ENCODE data around the gene LPAR3.
A peak's percentile ranks its signal among the peaks of the same experiment; 100 is the strongest.

The LPAR3 gene

GRCh38 chr1:84930329-84930728, 37.3 kb upstream of the LPAR3 start:
- H3K4me1 ChIP-seq, result no peaks in the 10 kb centered on the region
- no peak overlapping the region for H3K9ac ChIP-seq
- no peaks in the 10 kb centered on the region for H3K36me3 ChIP-seq
- no peaks in the 10 kb centered on the region for H4K20me1 ChIP-seq
- H3K27ac ChIP-seq, result no peak overlapping the region
- no peak for TF ChIP-seq Cebpa-rat (IDR thresholded peaks at IDR 0.05)
- H3K27me3 ChIP-seq, result no peaks in the 10 kb centered on the region
- H3K4me3 ChIP-seq, result no peak overlapping the region
- no peaks in the 10 kb centered on the region for H3K9me3 ChIP-seq (replicated peaks in 1 of 11)
- H3K4me2 ChIP-seq, result no peak overlapping the region

GRCh38 chr1:84929581-84929980, 36.6 kb upstream of the LPAR3 start:
- H3K9me3 ChIP-seq (replicated peaks in 1 of 11), result no peaks in the 10 kb centered on the region
- no peak for TF ChIP-seq Cebpa-rat (IDR thresholded peaks at IDR 0.05)

GRCh38 chr1:84928979-84929378, 36.0 kb upstream of the LPAR3 start:
- no peak overlapping the region for H3K4me3 ChIP-seq
- no peak for TF ChIP-seq Cebpa-rat (IDR thresholded peaks at IDR 0.05)
- H3K27ac ChIP-seq, result no peak overlapping the region
- H3K36me3 ChIP-seq, result no peaks in the 10 kb centered on the region
- no peaks in the 10 kb centered on the region for H3K9me3 ChIP-seq (replicated peaks in 1 of 11)
- H3K4me1 ChIP-seq, result no peaks in the 10 kb centered on the region
- no peaks in the 10 kb centered on the region for H4K20me1 ChIP-seq
- no peak overlapping the region for H3K4me2 ChIP-seq
- H3K27me3 ChIP-seq, result no peaks in the 10 kb centered on the region
- H3K9ac ChIP-seq, result no peak overlapping the region

More at GRCh38 chr1:84929581-84929980, 36.6 kb upstream of the LPAR3 start:
- H4K20me1 ChIP-seq, result no peaks in the 10 kb centered on the region
- H3K4me3 ChIP-seq, result no peak overlapping the region
- H3K4me2 ChIP-seq, result no peak overlapping the region
- H3K9ac ChIP-seq, result no peak overlapping the region
- H3K4me1 ChIP-seq, result no peaks in the 10 kb centered on the region
- H3K27me3 ChIP-seq, result no peaks in the 10 kb centered on the region
- H3K36me3 ChIP-seq, result no peaks in the 10 kb centered on the region
- no peak overlapping the region for H3K27ac ChIP-seq

- Histone ChIP-seq H3K27ac (no peak overlapping the region), H3K4me1 (no peaks in the 10 kb centered on the region), H3K9me3 (replicated peaks in 1 of 11) (no peaks in the 10 kb centered on the region), H4K20me1 (no peaks in the 10 kb centered on the region), H3K9ac (no peak overlapping the region), H3K4me2 (no peak overlapping the region), H3K27me3 (no peaks in the 10 kb centered on the region), H3K36me3 (no peaks in the 10 kb centered on the region), H3K4me3 (no peak overlapping the region)
- TF ChIP-seq Cebpa-rat (IDR thresholded peaks at IDR 0.05), result no peak
These were observed 30.3 kb upstream of the LPAR3 start for GRCh38 chr1:84923317-84923716.

- H3K9me3 ChIP-seq (replicated peaks in 1 of 11), result no peaks in the 10 kb centered on the region
- no peaks in the 10 kb centered on the region for H3K36me3 ChIP-seq
- H3K27ac ChIP-seq, result no peak overlapping the region
- TF ChIP-seq Cebpa-rat (IDR thresholded peaks at IDR 0.05), result no peak
- no peak overlapping the region for H3K4me2 ChIP-seq
- no peak overlapping the region for H3K9ac ChIP-seq
- no peaks in the 10 kb centered on the region for H4K20me1 ChIP-seq
- H3K4me3 ChIP-seq, result no peak overlapping the region
- H3K27me3 ChIP-seq, result no peaks in the 10 kb centered on the region
- H3K4me1 ChIP-seq, result peaks cover 0 to 8% (median 7%) of the 10 kb centered on the region in 10 experiments; a peak in 9 of 20 replicates
These were observed 27.2 kb upstream of the LPAR3 start for GRCh38 chr1:84920159-84920558.

GRCh38 chr1:84919461-84919970, 26.5 kb upstream of the LPAR3 start:
- Histone ChIP-seq H3K9me3 (replicated peaks in 1 of 11) (no peaks in the 10 kb centered on the region), H3K4me1 (peaks cover 0 to 8% (median 7%) of the 10 kb centered on the region in 10 experiments; a peak in 9 of 20 replicates), H3K27me3 (no peaks in the 10 kb centered on the region), H3K4me2 (no peak overlapping the region), H4K20me1 (no peaks in the 10 kb centered on the region), H3K9ac (no peak overlapping the region), H3K4me3 (no peak overlapping the region), H3K36me3 (no peaks in the 10 kb centered on the region), H3K27ac (no peak overlapping the region)
- TF ChIP-seq Cebpa-rat (IDR thresholded peaks at IDR 0.05), result no peak

- TF ChIP-seq Cebpa-rat (IDR thresholded peaks at IDR 0.05), result no peak
- Histone ChIP-seq H4K20me1 (no peaks in the 10 kb centered on the region), H3K9me3 (replicated peaks in 1 of 11) (no peaks in the 10 kb centered on the region), H3K9ac (no peak overlapping the region), H3K27ac (no peak overlapping the region), H3K27me3 (no peaks in the 10 kb centered on the region), H3K4me2 (no peak overlapping the region), H3K4me1 (peaks cover 0 to 10% (median 7%) of the 10 kb centered on the region in 10 experiments; a peak in 10 of 20 replicates), H3K36me3 (no peaks in the 10 kb centered on the region), H3K4me3 (no peak overlapping the region)
These were observed 25.8 kb upstream of the LPAR3 start for GRCh38 chr1:84918726-84919336.

GRCh38 chr1:84916897-84917296, 23.9 kb upstream of the LPAR3 start:
- TF ChIP-seq Cebpa-rat (IDR thresholded peaks at IDR 0.05), result no peak

GRCh38 chr1:84913555-84913892, 20.5 kb upstream of the LPAR3 start:
- Histone ChIP-seq H3K4me3 (no peak overlapping the region), H3K27me3 (no peaks in the 10 kb centered on the region), H3K9ac (no peak overlapping the region), H3K36me3 (no peaks in the 10 kb centered on the region), H3K4me1 (peaks cover 4 to 22% (median 9%) of the 10 kb centered on the region in 10 experiments; a peak in 11 of 20 replicates), H3K27ac (no peak overlapping the region), H3K9me3 (replicated peaks in 1 of 11) (no peaks in the 10 kb centered on the region), H3K4me2 (peak overlapping the region in 7 of 11 experiments; percentile 6 to 48 (median 26); a peak in 8 of 22 replicates), H4K20me1 (no peaks in the 10 kb centered on the region)
- peak in 1 of 11 experiments; percentile 42; a peak in 1 of 22 replicates for TF ChIP-seq Cebpa-rat (IDR thresholded peaks at IDR 0.05)

More at GRCh38 chr1:84916897-84917296, 23.9 kb upstream of the LPAR3 start:
- H3K27me3 ChIP-seq, result no peaks in the 10 kb centered on the region
- no peak overlapping the region for H3K27ac ChIP-seq
- H3K4me3 ChIP-seq, result no peak overlapping the region
- peaks cover 4 to 22% (median 9%) of the 10 kb centered on the region in 10 experiments; a peak in 11 of 20 replicates for H3K4me1 ChIP-seq
- H3K4me2 ChIP-seq, result no peak overlapping the region
- H4K20me1 ChIP-seq, result no peaks in the 10 kb centered on the region
- H3K36me3 ChIP-seq, result no peaks in the 10 kb centered on the region
- no peak overlapping the region for H3K9ac ChIP-seq
- no peaks in the 10 kb centered on the region for H3K9me3 ChIP-seq (replicated peaks in 1 of 11)

All from BLaER1 treated with 17β-estradiol and CSF1 and Interleukin-3, amounts not matched to agents 10 nM and 100 nM (cell line).